Adipocyte (in vitro differentiated cells): ENCODE measurements around the gene ADCY6.

Experiments used
- DNase-seq: peaks from one replicate; pipeline ENCODE4 v3.0.0-alpha.2; 2015; ENCODE audit warnings: low read depth
- H3K27me3 ChIP-seq: replicated peaks from 2 replicates; pipeline ENCODE4 v1.7.0; 2013; ENCODE audit warnings: mild to moderate bottlenecking, low read length, moderate library complexity; ENCODE audit not compliant: control insufficient read depth, insufficient read depth
- H3K36me3 ChIP-seq: 2 replicates; pipeline ENCODE4 v1.7.0; 2013; ENCODE audit warnings: low read length, mild to moderate bottlenecking, moderate library complexity; ENCODE audit not compliant: control insufficient read depth, insufficient read depth, severe bottlenecking
- H3K4me1 ChIP-seq: 2 replicates; pipeline ENCODE4 v1.7.0; 2013; ENCODE audit warnings: mild to moderate bottlenecking, low read length, moderate library complexity; ENCODE audit not compliant: control insufficient read depth, insufficient read depth
- H3K4me3 ChIP-seq: 2 replicates; pipeline ENCODE4 v1.7.0; 2013; ENCODE audit warnings: mild to moderate bottlenecking, low read length, moderate library complexity
- H3K9ac ChIP-seq: 2 replicates; pipeline ENCODE4 v1.7.0; 2013; ENCODE audit warnings: mild to moderate bottlenecking, low read length, moderate library complexity
- H3K9me3 ChIP-seq: 2 replicates; pipeline ENCODE4 v1.7.0; 2013; ENCODE audit warnings: mild to moderate bottlenecking, low read length, moderate library complexity; ENCODE audit not compliant: control insufficient read depth

Gene ADCY6

DNA sequence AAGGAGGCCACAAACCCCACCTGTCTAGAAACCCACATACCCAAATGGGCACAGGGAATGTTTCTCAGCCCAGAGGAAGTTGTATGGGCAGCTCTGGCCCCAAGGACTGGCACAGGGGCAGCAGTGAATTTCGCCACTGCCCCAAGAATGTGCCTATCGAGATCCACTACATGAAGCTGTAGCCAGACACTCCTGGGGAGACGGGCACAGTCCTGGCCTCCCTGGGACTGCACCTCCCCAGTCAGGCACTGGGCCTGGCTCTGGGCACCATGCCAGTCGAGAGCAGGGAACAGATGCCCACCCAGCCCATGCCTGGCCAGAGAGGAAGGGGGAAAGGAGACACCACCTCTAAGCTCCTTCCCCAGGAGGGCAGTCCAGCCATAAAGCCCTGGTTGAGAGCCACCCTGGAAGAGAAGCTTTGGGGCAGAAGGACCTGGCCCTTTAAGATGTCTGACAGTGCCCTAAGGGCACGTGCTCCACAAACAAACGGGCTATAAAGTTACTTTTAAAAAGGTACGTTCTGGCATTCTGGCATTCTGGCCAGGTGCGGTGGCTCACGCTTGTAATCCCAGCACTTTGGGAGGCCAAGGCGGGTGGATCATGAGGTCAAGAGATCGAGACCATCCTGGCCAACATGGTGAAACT lies 8.4 kb downstream of the ADCY6 start:
- no peak for DNase-seq
- H3K4me3 ChIP-seq: no peak overlapping the region

DNA sequence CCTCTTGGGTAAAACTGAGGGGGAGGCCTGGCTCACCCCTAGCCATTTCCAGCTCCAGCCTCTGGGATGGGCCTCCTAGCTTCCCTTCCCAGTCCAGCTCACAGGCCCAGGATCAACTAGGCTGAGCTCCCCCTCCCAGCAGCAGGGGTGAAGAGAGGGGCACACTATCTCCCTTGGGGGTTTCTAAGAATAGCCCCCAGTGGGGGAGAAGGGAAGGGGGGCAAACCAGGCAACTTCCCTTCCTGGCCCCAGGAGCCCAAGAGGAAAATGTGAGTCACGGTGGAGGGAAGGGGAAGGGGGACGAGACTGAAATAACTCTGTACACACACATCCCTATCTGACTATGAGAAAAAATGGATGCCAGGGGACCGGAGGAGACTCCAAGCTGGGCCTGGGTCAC lies 9.0 kb downstream of the ADCY6 start:
- Histone ChIP-seq H3K36me3 (peaks cover 40% of the 10 kb centered on the region), H3K4me1 (peaks cover 17% of the 10 kb centered on the region), H3K9ac (peak overlapping the region; percentile 23), H3K9me3 (no peaks in the 10 kb centered on the region), H3K27me3 (no peaks in the 10 kb centered on the region), H3K4me3 (no peak overlapping the region)
- DNase-seq: peak; percentile 71

More for the DNA sequence above, 8.4 kb downstream of the ADCY6 start:
- no peaks in the 10 kb centered on the region for H3K9me3 ChIP-seq
- peaks cover 33% of the 10 kb centered on the region for H3K36me3 ChIP-seq
- peaks cover 17% of the 10 kb centered on the region for H3K4me1 ChIP-seq
- no peaks in the 10 kb centered on the region for H3K27me3 ChIP-seq
- H3K9ac ChIP-seq: no peak overlapping the region

DNA sequence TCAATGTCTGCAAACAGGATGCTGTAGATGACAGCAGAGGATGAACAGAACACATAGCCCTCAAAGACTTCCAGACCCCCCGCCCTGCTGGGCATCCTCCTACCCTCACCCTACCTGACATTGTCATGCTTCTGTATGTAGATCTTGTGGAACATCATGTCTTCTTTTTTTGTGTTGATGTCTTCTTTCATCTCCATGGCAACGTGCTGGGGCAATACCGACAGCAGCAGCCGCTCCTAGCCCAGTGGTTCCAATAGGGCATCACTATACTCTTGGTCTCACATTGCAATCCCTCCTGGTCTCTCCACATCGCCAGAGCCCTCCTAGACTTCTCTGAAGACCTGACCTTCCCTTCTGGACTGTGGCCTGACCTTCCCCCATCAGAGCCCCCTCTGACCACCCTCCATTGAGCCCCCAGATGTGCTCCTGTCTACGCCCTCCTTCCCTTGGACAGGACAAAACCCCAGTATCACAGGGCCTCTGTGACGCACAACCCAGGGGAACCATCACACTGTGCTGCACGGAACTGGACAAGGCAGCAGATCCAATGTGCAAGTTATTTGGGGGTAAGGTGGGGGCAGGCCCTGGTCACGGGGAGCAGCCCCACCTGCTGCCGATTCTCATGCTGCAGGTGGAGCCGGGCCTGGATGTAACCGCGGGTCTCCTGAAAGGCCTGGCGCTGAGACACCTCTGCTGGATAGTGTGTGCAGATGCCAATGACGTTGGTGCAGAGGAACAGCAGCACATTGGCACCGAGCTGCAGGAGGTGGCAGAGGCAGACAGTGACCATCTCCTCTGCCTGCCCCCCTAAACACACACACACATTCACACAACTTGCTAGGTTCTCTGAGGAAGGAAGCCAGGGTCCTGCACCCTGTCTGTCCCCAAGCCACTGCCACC lies 11.1 kb downstream of the ADCY6 start:
- Histone ChIP-seq H3K27me3 (no peaks in the 10 kb centered on the region), H3K9ac (no peak overlapping the region), H3K4me1 (peaks cover 17% of the 10 kb centered on the region), H3K9me3 (no peaks in the 10 kb centered on the region), H3K36me3 (peaks cover 61% of the 10 kb centered on the region), H3K4me3 (no peak overlapping the region)
- no peak for DNase-seq

DNA sequence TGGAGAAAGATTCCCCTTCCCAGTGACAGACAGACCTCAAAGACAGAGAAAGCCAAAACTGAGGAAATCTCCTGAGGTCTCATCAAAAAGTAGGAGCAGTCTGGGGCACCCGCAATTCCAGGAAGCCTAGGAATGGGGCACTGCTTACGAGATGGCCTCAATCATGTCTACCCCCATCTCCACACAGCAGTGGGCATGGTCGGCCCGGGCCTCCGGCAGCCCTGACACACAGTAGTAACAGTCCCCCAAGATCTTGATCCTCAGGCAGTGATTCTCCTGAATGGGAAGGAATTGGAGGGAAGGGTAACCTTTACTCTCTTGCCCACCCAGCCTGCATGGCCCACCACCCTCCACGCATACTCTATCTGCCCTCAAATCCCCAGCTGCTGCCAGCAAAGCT lies 11.9 kb downstream of the ADCY6 start:
- Histone ChIP-seq H3K9ac (no peak overlapping the region), H3K27me3 (no peaks in the 10 kb centered on the region), H3K4me1 (peaks cover 17% of the 10 kb centered on the region), H3K9me3 (no peaks in the 10 kb centered on the region), H3K4me3 (no peak overlapping the region), H3K36me3 (peaks cover 64% of the 10 kb centered on the region)
- DNase-seq: no peak

DNA sequence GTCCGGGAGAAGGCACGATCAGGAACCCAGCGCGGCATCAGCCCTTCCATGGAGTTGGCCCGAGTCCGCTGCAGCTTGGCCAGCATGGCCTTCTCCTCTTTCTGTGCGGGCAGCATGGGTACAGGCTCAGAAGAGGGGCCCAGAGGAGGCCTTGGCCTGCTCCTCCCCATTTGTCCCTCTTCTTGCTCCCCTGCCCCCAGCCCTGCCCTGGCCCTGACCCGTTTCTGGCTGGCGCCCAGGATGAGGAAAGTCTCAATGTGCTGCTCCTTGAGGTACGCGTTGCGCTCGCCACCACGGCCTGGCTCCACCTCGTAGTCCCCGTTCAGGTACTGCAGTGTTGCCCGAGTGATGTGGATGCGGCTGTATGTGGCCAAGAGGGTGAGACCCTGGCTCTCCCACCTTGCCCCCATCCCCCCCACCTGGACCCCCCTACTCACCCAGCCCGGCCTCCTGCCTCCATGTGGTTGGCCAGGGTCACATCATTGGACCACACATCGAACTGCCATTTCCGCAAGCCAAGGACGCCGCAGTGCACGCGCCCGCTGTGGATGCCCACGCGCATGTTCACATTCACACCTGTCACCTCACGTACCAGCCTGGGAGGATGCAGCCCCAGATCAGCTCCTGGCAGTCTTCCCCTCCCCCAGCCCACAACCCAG lies 12.8 kb downstream of the ADCY6 start:
- Histone ChIP-seq H3K9me3 (no peaks in the 10 kb centered on the region), H3K27me3 (no peaks in the 10 kb centered on the region), H3K9ac (no peak overlapping the region), H3K36me3 (peaks cover 73% of the 10 kb centered on the region), H3K4me1 (peaks cover 17% of the 10 kb centered on the region), H3K4me3 (no peak overlapping the region)
- DNase-seq: no peak

DNA sequence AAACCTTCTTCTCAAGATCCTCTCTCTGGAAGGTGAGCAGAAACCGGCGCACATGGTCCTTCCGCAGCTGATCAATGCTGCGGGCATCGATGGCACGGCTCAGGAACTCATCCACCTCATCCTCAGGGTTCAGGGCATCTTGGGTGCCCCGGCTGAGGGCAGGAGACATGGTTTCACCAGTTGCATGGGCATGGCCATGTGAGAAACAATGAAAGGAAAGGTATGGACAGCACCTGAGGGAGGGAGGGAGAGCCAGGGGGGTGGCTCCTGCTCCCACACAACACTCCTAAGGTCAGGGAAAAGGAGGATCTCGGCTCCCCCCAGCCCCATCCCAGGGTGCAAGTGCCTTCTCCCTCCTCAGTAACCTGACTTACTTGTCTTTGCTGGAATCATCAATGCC lies 13.6 kb downstream of the ADCY6 start:
- no peak for DNase-seq
- Histone ChIP-seq H3K4me3 (no peak overlapping the region), H3K9me3 (no peaks in the 10 kb centered on the region), H3K4me1 (peaks cover 13% of the 10 kb centered on the region), H3K36me3 (peaks cover 81% of the 10 kb centered on the region), H3K9ac (no peak overlapping the region), H3K27me3 (no peaks in the 10 kb centered on the region)

DNA sequence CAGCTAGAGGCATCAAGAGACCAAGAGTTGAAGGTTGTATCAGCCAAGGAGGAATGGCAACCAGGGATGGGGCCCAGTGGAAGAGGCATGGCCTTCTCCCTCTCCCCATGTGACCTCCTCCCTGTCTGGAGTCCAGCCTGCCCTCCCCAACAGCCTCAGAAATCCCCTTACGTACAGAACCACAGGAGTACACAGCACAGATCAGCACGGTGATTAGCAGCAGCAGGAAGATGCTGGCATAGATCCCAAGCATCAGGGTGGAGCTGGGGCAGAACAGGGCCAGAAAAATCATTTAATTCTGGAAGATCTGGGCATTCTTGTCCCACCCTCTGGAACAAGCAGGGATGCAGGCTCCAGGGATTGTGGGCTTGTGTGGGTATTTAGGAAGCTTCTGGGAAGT lies 14.4 kb downstream of the ADCY6 start:
- Histone ChIP-seq H3K27me3 (no peaks in the 10 kb centered on the region), H3K4me1 (peaks cover 5% of the 10 kb centered on the region), H3K36me3 (peaks cover 83% of the 10 kb centered on the region), H3K9ac (no peak overlapping the region), H3K4me3 (no peak overlapping the region), H3K9me3 (no peaks in the 10 kb centered on the region)
- DNase-seq: no peak

DNA sequence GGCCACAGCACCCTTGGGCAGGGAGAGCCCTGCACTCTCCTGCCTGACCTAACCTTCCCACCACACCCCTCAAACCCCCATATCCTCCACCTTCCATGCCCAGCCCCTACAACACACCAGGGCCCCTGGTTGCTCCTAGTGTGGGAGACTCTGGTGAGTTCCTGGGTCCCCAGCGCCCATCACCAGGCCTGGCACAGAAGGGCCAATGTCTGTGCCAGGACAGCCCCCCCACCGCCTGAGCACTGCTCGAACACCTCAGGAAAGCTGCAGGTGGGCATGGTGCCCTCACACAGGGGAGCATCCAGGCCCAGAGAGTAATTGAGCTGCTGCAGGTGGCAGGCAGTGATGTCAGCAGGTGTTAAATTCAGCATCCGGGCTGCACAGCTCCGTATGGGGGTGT lies 15.2 kb downstream of the ADCY6 start:
- Histone ChIP-seq H3K27me3 (no peaks in the 10 kb centered on the region), H3K9me3 (no peaks in the 10 kb centered on the region), H3K36me3 (peaks cover 90% of the 10 kb centered on the region), H3K4me1 (no peaks in the 10 kb centered on the region), H3K9ac (no peak overlapping the region), H3K4me3 (no peak overlapping the region)
- DNase-seq: no peak

DNA sequence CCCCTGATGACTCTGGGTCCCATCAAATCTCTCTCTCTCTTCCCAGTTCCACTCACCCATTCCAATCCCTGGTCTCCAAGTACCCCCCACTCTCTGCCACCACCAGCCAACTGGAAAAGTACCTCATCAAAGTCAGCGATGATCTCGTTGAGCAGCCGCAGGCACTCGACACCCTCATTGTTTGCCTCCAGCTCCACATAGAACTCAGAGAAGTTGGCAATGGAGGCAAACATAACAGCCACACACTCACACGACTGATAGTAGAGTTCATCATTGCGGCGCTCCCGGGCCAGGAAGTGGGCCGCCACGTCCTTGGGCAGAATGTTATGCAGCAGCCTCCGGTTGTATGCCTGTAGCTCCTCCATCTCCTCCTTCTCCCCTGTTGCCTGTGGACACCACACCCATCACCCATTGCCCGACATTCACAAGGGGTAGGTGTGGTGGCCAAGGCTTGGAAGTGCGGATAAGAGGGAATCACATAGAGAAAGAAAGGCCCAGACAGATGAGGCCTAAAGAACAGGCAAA lies 17.2 kb downstream of the ADCY6 start:
- Histone ChIP-seq H3K36me3 (peaks cover 78% of the 10 kb centered on the region), H3K9ac (no peak overlapping the region), H3K9me3 (no peaks in the 10 kb centered on the region), H3K4me1 (peaks cover 12% of the 10 kb centered on the region), H3K27me3 (no peaks in the 10 kb centered on the region), H3K4me3 (no peak overlapping the region)
- no peak for DNase-seq

DNA sequence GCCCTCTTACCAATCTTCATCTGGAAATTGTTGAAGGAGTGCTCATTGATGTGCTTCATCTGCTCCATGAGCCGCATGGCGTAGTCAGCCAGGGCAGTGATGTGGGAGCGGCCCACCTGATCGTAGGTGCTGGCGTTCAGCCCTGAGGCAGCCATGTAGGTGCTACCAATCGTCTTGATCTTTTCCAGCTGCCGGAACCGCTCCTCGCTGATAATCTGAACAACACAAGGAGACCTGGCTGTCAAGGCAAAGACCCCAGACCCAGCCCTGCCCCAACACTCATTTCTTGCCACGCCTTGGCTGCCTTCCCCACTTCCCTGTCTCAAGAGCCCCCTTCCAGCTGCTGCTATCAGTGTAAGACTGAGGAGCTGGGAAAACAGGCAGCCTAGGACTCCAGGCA lies 18.1 kb downstream of the ADCY6 start:
- Histone ChIP-seq H3K9me3 (no peaks in the 10 kb centered on the region), H3K36me3 (peaks cover 73% of the 10 kb centered on the region), H3K4me3 (no peak overlapping the region), H3K27me3 (no peaks in the 10 kb centered on the region), H3K4me1 (peaks cover 21% of the 10 kb centered on the region), H3K9ac (no peak overlapping the region)
- no peak for DNase-seq

DNA sequence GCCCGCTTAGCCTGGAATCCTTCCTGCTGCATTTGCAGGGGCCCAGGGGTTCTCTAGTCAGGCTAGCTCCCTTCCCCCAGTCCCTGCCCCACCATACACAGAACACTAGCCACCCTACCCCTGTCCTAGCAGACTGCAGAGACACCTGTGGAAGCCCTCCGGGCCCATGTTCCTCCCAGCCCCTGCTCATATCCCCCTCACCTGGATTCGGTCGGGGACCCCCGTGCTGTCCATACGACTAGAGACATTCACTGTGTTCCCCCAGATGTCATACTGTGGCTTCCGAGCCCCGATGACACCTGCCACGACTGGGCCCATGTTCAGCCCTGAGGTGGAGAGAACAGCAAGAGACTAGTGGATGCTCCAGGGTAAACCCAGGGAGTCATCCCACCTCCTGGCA lies 20.2 kb downstream of the ADCY6 start:
- H3K4me1 ChIP-seq: peaks cover 29% of the 10 kb centered on the region
- no peak for DNase-seq
- H3K36me3 ChIP-seq: peaks cover 65% of the 10 kb centered on the region
- H3K9me3 ChIP-seq: no peaks in the 10 kb centered on the region
- H3K9ac ChIP-seq: no peak overlapping the region
- no peak overlapping the region for H3K4me3 ChIP-seq
- no peaks in the 10 kb centered on the region for H3K27me3 ChIP-seq
